Right lobe of liver (tissue), 4 donors: ENCODE measurements around the gene DLGAP4.

Source experiments
- CTCF ChIP-seq, 4 donors: fragments of 200-600 bp in 3 of 4; fragments of 450-650 bp in 1 of 4; IDR thresholded peaks; one replicate each; pipeline versions ENCODE4 v1.5.1 to v1.8.0; 2016 to 2022; ENCODE audit warnings: antibody characterized with exemption in 4 of 4, mild to moderate bottlenecking in 2 of 4
- POLR2A ChIP-seq: fragments of 450-650 bp; IDR thresholded peaks from one replicate; pipeline ENCODE4 v1.6.1; 2017; ENCODE audit warnings: antibody characterized with exemption, mild to moderate bottlenecking
- donor health status: DM: no; HTN: no; CAD: no.
- donor health status: DM: no; HTN: no; CAD: no.
- donor health status: DM: no; HTN: yes; CAD: no.

GRCh38 chr20:36548704-36549627, 242.8 kb downstream of the DLGAP4 start:
- TF ChIP-seq CTCF (IDR thresholded peaks at IDR 0.05) = no peak
- TF ChIP-seq POLR2A = no peak
